ENCODE measurements around the gene XPC.
"Not testable (repeated sequence)": the region's sequence is repeated elsewhere in the genome, so short reads cannot be mapped to it uniquely, and the experiment has no call there.

XPC gene

DNA sequence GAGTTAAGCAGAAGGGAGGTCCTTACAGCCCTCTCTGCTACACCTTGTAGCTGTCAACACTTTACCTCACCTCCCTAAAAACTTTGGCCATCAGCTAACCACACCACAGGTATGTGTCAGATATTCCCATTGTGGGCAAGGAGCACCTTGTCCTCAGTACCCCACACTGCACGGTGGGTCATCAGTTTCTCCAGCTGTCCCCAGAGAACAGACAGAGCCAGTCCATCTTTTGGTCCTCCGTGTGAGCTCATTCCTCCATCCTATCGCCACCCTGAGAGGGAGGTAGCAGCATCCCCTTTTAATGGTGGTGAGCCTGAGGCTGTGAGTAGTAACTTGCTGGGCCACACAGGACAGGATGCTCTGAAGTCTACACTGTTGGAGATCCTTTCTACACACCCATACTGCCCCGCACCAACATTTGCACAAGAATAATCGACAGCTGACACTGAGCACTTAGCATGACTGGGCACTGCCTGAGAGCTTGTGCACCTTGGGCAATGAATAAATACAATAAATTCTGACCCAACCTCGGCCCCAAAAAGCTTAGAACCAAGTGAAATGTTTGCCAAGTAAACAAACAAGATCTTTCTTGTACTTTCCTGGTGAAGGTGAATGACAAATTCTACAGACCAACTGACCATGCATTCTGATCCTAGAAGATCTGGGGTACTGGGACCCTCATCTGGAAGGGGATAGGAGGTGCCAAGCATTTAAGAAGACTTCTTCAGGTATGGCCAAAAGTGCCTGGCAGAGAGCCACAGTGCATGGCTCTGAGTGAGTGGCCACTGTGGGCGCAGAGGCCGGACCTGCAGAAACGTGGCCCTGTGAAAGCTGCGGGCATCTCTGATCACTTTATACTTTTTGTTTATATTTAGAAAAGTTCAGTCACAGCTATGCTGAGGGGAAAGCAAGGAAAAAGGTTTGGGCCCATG, 60.7 kb downstream of the XPC start:
- DNase-seq: no peak

GRCh38 chr3:14113965-14114635, 64.3 kb downstream of the XPC start:
- DNase-seq: no peak

- DNase-seq: no peak
These were observed 67.7 kb downstream of the XPC start for GRCh38 chr3:14110699-14111098.

GRCh38 chr3:14109821-14110220, 68.6 kb downstream of the XPC start:
- not testable (repeated sequence) for DNase-seq

- no peak for DNase-seq
These were observed 80.6 kb downstream of the XPC start for GRCh38 chr3:14097616-14098391.

- no peak for DNase-seq
These were observed 81.7 kb downstream of the XPC start for GRCh38 chr3:14096742-14097141.
